ENCODE measurements around the gene ZDHHC19. TPM values are rescaled to one million over a fixed set of nuclear protein-coding genes. Genes with fewer than 3 reads are reported as not detected.

Gene ZDHHC19
- total RNA-seq, 1 experiment from 2014 or later: not detected

GRCh38 chr3:196193133-196193735 lies 18.0 kb downstream of the ZDHHC19 start:
- Mint-ChIP-seq H3K36me3 (ENCODE audit: insufficient read depth, unreplicated experiment) (no peaks in the 10 kb centered on the region), H3K4me1 (ENCODE audit: insufficient read depth, unreplicated experiment) (no peaks in the 10 kb centered on the region), H3K4me3 (ENCODE audit: unreplicated experiment) (no peak overlapping the region), H3K27me3 (ENCODE audit: insufficient read depth, unreplicated experiment) (no peaks in the 10 kb centered on the region), H3K9me3 (ENCODE audit: unreplicated experiment) (no peaks in the 10 kb centered on the region), H3K27ac (ENCODE audit: low read depth, unreplicated experiment) (no peak overlapping the region)
- TF ChIP-seq CTCF (IDR thresholded peaks at IDR 0.05; ENCODE audit: unreplicated experiment): no peak
- no peak for DNase-seq (ENCODE audit: unreplicated experiment)
- intact Hi-C loops (cut with micrococcal nuclease): no loop called here
- ChIA-PET POLR2A (no interaction called here), CTCF (interaction anchor here (0.8 to 8.1 kb wide), 3 partner anchors 22 to 120 kb away, joined by 3 to 171 read pairs (median 3); no protein-coding TSS in a partner anchor)
- no TSS peak for BruUV-seq (replicated peaks)

GRCh38 chr3:196192524-196193051 lies 18.6 kb downstream of the ZDHHC19 start:
- POLR2A ChIA-PET: no interaction called here
- no peak overlapping the region for H3K27ac Mint-ChIP-seq (ENCODE audit: low read depth, unreplicated experiment)

GRCh38 chr3:196192036-196192523 lies 19.1 kb downstream of the ZDHHC19 start:
- Mint-ChIP-seq H3K4me1 (ENCODE audit: insufficient read depth, unreplicated experiment) (no peaks in the 10 kb centered on the region), H3K9me3 (ENCODE audit: unreplicated experiment) (no peaks in the 10 kb centered on the region), H3K4me3 (ENCODE audit: unreplicated experiment) (no peak overlapping the region), H3K27ac (ENCODE audit: low read depth, unreplicated experiment) (no peak overlapping the region), H3K27me3 (ENCODE audit: insufficient read depth, unreplicated experiment) (no peaks in the 10 kb centered on the region), H3K36me3 (ENCODE audit: insufficient read depth, unreplicated experiment) (no peaks in the 10 kb centered on the region)
- TF ChIP-seq CTCF (IDR thresholded peaks at IDR 0.05; ENCODE audit: unreplicated experiment): no peak
- POLR2A ChIA-PET: no interaction called here
- BruUV-seq (replicated peaks): no TSS peak
- no peak for DNase-seq (ENCODE audit: unreplicated experiment)
- intact Hi-C loops (cut with micrococcal nuclease): no loop called here
- CTCF ChIA-PET: interaction anchor here (0.6 to 8.1 kb wide), 4 partner anchors 13 to 119 kb away, joined by 3 to 171 read pairs (median 3); no protein-coding TSS in a partner anchor

More at GRCh38 chr3:196192524-196193051, 18.6 kb downstream of the ZDHHC19 start:
- H3K27me3 Mint-ChIP-seq (ENCODE audit: insufficient read depth, unreplicated experiment): no peaks in the 10 kb centered on the region
- BruUV-seq (replicated peaks): no TSS peak
- intact Hi-C loops (cut with micrococcal nuclease): no loop called here
- CTCF ChIA-PET: interaction anchor here (0.7 to 8.1 kb wide), 4 partner anchors 14 to 119 kb away, joined by 3 to 171 read pairs (median 3); no protein-coding TSS in a partner anchor
- H3K4me3 Mint-ChIP-seq (ENCODE audit: unreplicated experiment): no peak overlapping the region
- no peak for DNase-seq (ENCODE audit: unreplicated experiment)
- TF ChIP-seq CTCF (IDR thresholded peaks at IDR 0.05; ENCODE audit: unreplicated experiment): no peak
- no peaks in the 10 kb centered on the region for H3K9me3 Mint-ChIP-seq (ENCODE audit: unreplicated experiment)
- no peaks in the 10 kb centered on the region for H3K4me1 Mint-ChIP-seq (ENCODE audit: insufficient read depth, unreplicated experiment)
- H3K36me3 Mint-ChIP-seq (ENCODE audit: insufficient read depth, unreplicated experiment): no peaks in the 10 kb centered on the region

GRCh38 chr3:196189566-196190347 lies 21.4 kb downstream of the ZDHHC19 start:
- no peak for TF ChIP-seq CTCF (IDR thresholded peaks at IDR 0.05; ENCODE audit: unreplicated experiment)
- CTCF ChIA-PET: interaction anchor here (0.6 to 1.0 kb wide), 2 partner anchors 116 to 295 kb away, joined by 4 to 6 read pairs; no protein-coding TSS in a partner anchor
- Mint-ChIP-seq H3K9me3 (ENCODE audit: unreplicated experiment) (no peaks in the 10 kb centered on the region), H3K27me3 (ENCODE audit: insufficient read depth, unreplicated experiment) (no peaks in the 10 kb centered on the region), H3K4me3 (ENCODE audit: unreplicated experiment) (no peak overlapping the region), H3K27ac (ENCODE audit: low read depth, unreplicated experiment) (no peak overlapping the region), H3K36me3 (ENCODE audit: insufficient read depth, unreplicated experiment) (no peaks in the 10 kb centered on the region), H3K4me1 (ENCODE audit: insufficient read depth, unreplicated experiment) (no peaks in the 10 kb centered on the region)
- BruUV-seq (replicated peaks): no TSS peak
- intact Hi-C loops (cut with micrococcal nuclease): no loop called here
- no peak for DNase-seq (ENCODE audit: unreplicated experiment)
- POLR2A ChIA-PET: interaction anchor here (0.6 kb wide), 1 partner anchor 52 kb away, joined by 3 read pairs; no protein-coding TSS in a partner anchor
